Suppressor macrophage (primary cell): Measurements from ENCODE around the gene DNM1.

Experiments used
- DNase-seq, 4 experiments: peaks; one replicate each; pipeline ENCODE4 v3.0.0-alpha.2; 2020 to 2022

The DNM1 gene

DNA sequence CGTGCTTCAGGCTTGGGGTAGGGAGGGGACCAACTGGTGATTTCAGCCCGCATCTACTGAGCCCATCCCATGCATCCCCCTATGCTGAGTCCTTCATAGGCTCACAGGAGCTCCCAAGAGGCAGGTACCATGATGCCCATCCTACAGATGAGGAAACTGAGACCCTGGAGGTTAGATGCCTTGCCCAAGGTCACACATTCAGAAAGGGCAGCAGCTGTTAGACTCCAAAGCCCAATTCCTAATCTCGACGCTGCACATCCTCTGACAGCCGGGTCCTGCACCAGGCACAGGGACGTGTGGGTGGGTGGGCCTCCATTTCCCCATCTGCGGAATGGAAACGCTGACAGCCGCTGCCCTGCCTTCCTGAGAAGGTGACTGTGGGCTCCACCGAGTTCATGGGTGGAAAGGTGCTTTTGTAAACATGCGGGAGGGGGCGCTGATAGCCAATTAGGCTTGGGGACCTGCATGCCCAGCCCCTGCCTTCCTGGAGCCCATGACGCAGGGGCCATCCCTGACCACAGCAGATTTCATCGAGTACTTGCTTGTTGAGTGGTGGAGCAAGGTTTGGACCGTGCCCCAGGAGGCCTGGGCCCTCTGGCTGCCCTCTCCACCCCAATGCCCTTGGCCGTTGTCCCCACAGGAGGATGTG, 2.2 kb downstream of the DNM1 start:
- DNase-seq: no peak

GRCh38 chr9:128206484-128206883, 3.3 kb downstream of the DNM1 start:
- no peak for DNase-seq

DNA sequence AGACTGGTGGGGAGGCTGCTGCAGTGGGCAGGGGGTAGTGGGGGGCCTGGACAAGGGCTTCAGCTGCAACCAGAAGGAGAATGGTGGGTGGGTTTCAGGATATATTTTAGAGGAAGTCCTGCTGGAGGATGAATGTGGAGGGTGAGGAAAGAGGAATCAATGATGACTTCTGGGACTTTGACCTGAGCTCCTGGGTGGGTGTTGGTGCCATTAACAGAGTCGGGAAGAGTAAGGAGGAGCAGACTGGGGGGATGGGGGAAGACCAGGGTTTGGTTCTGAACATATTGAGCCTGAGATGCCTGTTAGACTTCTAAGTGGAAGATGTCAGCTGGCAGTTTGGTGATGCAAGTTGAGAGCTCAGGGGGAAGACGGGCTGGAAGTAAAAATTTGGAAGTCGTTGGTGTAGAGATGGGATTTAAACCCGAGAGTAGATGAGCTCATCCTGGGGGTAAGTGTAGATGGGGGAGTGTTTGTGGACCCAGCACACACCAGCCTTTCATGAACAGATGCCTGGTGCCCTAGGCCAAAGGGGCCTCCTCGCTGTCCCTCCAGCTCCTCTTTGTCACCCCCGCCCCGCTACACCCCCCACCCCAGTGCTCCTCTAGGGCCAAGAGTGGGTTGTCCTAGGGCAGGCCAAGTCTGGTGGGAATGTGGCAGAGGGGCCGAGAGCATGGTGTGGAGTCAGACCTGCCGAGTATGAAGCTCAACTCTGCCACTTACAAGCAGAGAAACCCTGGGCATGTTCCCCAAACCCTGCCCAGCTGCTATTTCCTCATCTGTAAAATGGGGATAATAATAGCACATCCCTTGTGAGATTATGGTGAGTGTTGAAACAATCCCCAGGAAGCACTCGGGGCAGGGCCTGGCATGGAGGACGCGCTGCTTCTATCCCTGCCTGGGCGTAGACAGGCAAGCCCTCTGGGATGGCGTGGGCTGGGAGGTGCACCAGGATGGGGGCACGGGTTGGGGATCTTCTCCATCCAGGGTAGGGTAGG, 4.0 kb downstream of the DNM1 start:
- peak; percentile 20 to 57 (median 50) for DNase-seq

- DNase-seq: no peak
Observed at GRCh38 chr9:128208386-128208785, 5.2 kb downstream of the DNM1 start.

DNA sequence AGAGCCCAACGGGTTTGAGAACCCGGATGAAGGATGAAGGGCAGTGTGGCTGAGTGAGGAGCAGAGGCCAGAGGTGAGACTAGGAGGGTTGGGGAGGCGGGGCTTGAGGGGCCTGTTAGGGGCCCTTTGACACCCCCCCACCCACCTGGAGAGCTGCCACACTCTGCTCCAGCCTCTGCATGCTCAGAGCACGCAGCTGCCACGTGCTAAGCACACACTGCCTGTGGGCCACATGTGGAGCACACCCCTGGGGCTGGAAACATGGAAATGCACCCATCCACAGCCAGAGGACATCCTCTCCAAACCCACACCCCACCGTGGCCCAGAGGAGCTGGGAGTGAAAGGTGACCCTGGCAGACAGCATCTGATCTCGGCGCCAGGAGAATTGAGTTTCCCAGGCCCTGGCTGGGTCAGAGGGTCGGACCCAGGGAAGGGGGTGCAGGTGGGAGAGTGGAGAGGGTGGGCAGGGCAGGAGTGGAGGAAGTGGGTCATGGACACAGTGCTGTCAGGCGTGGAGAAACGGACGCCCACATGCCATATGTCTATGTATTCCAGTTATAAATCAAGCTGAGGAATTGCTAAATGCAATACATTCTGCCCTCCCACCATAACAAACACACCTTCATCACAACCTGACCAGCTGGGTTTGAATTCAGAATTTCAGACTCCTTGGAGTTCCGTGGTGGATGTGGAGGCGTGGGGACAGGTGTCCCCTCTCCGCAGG, 5.9 kb downstream of the DNM1 start:
- no peak for DNase-seq

GRCh38 chr9:128211186-128211980, 8.2 kb downstream of the DNM1 start:
- no peak for DNase-seq

DNA sequence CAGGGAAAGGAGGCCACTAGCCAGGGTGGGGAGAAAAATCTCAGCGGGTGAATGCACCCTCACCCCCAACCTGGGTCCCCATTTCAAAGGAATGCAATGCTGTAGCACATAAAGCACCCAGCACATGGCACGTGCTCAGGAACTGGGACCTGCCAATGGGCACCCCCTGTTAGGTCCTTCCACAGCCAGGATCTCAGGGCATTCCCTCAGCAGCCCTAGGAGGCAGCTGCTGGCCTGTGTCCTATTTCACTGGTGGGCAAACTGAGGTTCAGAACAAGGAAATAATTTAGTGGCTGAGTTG, 8.8 kb downstream of the DNM1 start:
- no peak for DNase-seq

- DNase-seq: no peak
Observed at GRCh38 chr9:128213746-128214497, 10.7 kb downstream of the DNM1 start.

GRCh38 chr9:128214571-128215490, 11.7 kb downstream of the DNM1 start:
- DNase-seq: no peak

GRCh38 chr9:128215491-128216409, 12.6 kb downstream of the DNM1 start:
- DNase-seq: peak in 1 of 4 experiments; percentile 9

GRCh38 chr9:128216781-128217553, 13.8 kb downstream of the DNM1 start:
- DNase-seq: peak in 2 of 4 experiments; percentile 23 to 25

DNA sequence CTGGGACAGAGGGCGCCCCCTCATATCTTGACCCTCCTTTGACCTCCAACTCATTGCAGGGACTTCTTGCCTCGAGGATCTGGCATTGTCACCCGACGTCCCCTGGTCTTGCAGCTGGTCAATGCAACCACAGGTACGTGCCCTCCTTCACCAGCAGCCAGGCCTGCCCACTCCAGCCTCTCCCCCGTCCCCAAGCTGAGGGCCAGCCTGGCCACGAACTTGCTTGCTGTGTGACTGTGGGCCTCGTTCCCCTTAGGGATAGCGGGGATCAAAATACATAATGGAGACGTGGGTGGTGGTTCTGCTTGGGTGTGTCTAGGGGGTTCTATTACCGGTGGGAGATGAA, 15.0 kb downstream of the DNM1 start:
- DNase-seq: no peak

DNA sequence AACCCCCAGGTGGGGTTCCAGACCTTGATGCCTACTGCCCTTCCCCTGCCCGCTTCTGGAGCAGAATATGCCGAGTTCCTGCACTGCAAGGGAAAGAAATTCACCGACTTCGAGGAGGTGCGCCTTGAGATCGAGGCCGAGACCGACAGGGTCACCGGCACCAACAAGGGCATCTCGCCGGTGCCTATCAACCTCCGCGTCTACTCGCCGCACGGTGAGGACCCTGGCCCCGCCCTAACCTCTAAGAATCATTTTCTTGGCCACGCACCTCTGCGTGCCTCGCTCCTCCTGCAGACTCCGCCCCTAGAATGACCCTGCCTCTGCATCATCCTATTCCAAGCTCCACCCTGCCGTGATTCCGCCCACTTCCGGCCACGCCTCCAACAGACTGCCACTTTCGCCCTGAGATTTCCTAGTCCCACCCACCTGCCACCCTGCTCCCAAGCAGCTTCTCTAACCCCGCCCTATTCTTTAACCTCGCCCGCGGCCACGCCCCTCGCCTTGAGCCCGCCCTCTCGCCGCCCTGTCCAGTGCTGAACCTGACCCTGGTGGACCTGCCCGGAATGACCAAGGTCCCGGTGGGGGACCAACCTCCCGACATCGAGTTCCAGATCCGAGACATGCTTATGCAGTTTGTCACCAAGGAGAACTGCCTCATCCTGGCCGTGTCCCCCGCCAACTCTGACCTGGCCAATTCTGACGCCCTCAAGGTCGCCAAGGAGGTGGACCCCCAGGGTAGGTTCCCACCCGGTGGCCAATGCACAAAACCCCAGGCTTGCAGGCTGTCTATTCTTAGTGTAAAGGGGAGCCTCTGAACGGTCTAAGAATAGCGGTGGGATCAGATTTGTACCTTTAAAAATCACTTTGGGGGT, 15.6 kb downstream of the DNM1 start:
- peak; percentile 96 to 97 (median 97) for DNase-seq

DNA sequence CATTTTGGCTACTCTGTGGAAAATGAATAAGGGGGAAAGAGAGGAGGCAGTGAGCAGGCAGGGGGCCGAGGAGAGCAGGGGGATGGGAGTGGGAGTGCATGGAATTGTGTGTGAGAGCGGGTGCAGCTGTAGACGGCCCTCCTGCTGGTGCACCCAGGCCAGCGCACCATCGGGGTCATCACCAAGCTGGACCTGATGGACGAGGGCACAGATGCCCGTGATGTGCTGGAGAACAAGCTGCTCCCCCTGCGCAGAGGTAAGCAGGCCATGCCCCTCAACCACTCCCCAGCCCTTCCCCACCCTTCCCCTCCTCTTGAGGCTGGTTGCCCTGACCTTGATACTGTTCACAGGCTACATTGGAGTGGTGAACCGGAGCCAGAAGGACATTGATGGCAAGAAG, 16.7 kb downstream of the DNM1 start:
- DNase-seq: no peak

- DNase-seq: no peak
Observed at GRCh38 chr9:128222026-128222425, 18.8 kb downstream of the DNM1 start.

- no peak for DNase-seq
Observed at GRCh38 chr9:128222880-128223670, 19.9 kb downstream of the DNM1 start.

GRCh38 chr9:128224877-128225276, 21.7 kb downstream of the DNM1 start:
- DNase-seq: no peak
